HG03442 (cell line): Measurements from ENCODE around the gene ASIC2.

Experiments
- ATAC-seq: cut with Tn5 transposase; IDR thresholded peaks from one replicate; pipeline ENCODE4 v1.9.1; 2021; ENCODE audit warnings: mild to moderate bottlenecking, moderate library complexity; ENCODE audit not compliant: unreplicated experiment

The ASIC2 gene

DNA sequence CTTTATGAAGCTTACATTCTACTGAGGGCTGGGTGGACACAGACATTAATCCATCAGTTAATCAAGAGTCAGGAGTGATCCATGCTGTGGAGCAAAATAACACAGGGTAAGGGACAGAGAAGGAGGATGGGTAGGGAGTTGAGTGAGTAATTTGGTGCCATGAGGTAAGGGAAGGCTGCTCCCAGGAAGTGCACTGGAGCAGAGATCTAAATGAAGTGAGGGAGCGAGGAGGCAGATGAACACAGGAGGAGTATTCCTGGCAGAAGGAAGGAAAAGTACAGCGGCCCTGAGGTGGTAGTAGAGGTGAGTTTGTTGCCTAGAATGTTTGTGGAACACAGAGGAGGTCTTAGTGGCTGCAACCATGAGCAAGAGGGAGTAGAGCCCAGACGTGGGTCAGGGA lies 34.8 kb downstream of the ASIC2 start:
- ATAC-seq, result no peak

DNA sequence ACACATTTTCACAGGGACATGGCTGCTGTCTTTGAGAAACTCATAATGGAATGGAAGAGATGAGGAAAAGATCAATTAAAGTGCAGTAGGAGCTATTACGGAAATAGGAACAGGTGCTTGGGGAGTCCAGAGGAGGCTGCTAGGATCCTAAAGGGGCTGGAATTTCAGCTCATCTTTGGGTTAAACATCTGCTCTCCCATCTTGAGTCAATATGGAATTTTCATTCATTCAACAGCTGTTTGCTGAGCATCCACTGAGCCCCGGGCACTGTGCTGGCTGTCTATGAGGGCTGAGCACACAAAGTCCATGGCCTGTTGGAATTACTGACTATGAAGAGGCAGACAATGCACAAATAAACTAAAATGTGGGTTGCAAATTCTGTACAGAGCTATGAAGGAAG lies 47.9 kb downstream of the ASIC2 start:
- ATAC-seq, result no peak

DNA sequence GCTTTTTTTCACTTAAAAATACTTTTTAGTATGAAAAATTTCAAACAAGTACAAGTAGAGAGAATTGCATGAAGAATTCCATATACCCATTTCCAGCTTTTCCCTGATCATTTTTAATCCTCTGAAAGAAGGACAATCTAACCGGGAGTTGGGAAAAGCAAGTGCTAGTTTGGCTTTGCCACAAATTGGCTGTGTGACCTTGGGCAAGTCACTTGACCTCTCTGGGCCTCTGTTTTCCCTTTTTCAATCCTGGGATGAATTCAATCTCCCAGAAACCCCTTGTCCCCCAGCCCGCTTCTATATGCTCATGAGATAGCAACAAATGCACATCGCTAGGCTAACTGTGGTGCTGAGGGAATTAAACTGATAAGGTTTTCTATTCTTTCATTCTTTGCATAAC lies 49.4 kb downstream of the ASIC2 start:
- no peak for ATAC-seq

DNA sequence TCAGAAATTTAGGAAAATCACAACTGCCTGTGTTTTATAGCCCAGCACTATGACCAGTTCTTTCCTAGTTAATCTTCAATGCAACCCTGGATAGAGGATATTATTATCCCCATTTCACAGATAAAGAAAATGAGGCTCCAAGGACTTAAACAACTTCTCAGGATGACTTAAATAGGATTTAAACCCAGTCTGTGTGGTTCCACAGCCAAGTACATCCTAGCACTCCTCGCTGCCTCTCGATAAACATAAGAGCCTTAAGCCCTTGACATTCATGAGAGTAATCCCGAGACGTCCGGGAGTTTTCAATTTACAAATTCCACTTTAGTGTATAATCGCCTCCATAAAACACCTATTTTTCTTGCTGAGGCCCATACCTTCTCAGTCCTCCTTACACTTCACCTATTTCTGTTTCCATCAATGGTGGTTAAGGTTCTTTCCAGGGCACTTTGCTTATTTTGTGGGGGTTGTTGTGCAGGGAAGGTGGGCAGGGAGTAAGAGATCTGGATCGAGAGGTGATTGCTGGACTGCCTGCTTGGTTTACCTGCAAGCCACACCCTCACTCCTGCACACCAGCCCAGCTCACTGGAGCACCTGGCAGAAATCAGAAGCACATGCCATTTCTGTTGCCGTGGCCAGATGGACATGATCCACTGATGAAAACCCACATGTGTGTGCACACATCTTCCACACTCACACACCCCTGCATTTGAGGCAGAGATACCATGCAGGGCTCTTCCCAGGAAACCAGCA lies 50.5 kb downstream of the ASIC2 start:
- no peak for ATAC-seq

DNA sequence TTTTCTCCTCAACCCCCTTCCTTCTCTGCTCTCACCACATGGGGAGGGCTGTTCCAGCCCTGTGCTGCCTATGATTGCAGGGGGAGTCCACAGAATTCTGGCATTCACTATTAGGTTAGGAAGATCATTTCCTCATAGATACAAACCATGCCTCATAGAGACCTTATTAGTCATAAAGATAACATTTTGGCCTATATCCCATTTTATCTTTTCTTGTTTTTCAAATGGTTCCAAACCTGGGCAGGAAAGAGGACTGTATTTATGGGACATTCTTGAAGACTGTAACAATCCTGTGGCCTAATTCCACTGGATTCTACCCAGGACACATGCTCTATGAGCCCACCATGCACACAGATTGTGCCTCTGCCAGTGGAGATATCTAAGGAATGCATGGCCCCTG lies 51.7 kb downstream of the ASIC2 start:
- no peak for ATAC-seq

DNA sequence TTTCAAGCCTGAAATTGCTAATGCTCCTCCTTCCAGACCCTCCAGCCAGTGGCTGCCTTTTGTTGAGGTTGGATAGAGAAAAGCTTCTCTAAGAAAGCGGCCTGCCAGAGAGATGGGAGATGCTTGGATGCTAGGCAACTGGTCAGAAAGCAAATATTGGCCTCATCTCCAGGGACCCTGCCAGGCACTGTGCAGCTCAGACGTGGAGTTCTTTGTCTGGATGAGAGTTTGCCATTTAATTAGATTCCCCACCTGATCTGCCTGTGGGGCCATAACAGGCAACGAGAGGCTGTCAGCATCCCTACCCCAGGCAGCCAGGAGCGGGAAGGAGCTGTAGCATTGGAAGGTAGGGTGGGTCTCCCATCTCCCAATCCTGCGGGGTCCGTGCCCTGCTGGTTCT lies 52.7 kb downstream of the ASIC2 start:
- ATAC-seq, result no peak

DNA sequence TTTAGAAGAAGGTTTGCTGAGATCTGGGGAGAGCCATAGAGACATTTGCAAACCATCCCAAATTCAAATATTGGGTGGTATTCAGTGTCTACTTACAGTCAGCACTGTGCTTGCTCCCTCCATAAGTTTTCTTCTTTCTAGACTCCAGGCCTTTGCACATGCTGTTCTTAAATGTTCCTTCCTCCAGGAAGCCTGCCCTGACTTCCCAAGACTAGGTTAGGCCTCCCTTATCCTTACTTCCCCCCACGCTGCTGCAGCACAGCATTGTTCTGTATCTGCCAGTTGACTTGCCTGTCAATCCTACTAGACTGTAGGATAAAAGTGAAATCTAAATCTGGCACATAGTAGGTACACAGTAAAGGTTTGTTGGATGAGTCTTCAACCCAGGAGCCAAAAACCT lies 53.4 kb downstream of the ASIC2 start:
- ATAC-seq, result no peak

DNA sequence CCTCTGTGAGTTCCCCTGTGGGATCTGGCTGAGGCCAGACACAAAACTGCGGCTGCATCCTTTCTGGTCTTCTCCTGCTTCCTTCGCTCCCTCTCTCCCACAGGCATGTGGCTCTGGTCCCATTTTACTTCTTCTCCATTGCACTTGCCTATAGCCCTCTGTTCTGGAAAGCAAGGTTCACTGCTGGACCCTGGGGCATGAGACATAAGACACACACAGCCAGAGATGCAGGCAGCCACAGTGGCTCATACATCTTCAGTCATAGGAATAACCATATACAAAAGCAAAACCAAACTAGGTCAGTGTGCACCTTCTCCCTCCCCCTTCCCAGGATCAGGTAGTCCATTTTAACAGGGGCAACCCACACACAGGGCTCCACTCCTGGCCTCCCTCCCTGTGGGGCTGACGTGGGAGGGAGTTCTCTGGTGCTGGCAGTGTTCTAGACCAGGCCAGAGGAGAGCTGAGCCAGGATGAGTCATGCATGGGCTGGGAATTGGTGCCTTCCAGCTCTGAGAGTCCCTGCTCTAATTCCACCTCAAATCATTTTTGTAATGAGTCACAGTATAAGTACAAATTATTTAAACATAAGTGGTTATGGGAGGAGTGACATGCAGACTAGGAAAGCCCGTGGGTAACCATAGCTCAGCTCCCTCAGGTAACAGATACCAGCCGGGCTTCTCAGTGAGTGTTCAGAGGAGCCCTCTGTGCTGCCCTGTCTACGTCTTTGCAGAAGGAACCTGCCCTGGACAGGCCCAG lies 58.0 kb downstream of the ASIC2 start:
- ATAC-seq, result no peak

DNA sequence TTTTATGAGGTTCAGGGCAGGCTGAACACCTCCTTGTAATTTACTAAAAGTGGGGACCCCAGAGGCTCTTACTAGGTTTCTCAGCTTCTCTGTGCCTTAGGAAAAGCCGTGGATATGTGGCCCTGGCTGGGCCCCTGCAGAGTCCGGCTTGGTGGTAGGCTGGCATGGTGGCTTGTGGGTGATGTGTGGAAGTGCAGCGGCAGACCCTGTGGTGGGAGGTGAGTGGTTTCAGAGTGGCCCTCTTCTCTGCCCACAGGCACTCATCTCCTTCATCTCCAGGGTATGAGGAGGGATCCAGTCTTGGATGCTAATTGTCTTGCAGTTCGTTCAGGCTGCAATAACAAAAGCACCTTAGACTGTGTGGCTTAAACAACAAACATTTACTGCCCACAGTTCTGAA lies 58.9 kb downstream of the ASIC2 start:
- ATAC-seq, result no peak

DNA sequence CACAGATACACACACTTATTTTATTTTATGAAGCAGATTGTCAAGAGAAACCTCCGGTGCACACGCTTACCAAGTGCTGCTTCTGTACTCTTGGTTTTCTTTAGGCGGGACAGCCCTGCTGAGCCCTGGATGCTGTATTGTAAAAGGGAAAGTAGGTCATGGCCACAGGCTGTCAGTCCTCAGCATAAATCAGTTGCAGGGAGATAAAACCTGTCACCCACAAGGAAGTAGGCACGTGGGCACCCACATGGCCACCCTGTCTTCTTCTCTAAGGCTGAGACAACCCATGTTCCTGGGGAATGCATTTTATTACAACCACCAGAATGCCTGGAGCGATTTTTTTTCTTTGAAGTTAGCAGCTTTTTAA lies 59.3 kb downstream of the ASIC2 start:
- no peak for ATAC-seq

DNA sequence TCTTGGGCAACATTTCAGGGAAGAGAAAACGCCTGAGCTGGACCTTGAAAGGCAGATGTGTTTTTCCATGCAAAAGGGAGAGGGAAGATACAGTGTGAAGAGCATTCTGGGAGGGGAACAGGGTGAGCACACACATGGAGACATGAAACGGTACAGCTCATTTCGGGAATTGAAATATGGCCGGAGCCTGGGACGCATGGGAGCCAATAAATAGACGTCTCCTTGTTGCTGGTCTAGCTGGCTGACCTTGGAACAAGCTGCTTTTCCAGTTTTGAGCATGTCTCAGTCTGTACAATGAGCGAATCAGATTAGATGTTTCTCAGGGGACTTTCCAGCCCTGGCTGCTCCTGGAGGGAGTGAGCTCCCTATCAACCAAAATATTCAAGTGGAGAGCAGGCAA lies 63.6 kb downstream of the ASIC2 start:
- no peak for ATAC-seq

DNA sequence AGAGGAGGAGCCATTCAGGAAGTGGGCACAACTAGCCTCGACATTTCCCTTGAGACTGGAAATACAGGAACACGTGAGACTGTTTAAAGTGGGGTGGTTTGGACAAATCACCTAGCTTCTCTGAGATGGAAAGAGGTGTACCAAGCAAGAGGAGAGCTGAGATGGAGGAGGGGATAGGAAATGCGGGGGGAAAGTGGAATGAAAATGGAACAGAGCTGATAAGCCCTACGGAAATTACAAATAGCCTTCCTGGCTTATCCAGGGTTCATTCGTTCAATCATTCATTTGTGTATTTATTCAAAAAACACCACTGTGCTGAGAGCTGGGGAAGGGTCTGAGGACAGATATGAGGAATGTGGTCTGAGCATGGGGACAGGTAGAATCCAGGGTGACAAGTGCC lies 64.1 kb downstream of the ASIC2 start:
- no peak for ATAC-seq

DNA sequence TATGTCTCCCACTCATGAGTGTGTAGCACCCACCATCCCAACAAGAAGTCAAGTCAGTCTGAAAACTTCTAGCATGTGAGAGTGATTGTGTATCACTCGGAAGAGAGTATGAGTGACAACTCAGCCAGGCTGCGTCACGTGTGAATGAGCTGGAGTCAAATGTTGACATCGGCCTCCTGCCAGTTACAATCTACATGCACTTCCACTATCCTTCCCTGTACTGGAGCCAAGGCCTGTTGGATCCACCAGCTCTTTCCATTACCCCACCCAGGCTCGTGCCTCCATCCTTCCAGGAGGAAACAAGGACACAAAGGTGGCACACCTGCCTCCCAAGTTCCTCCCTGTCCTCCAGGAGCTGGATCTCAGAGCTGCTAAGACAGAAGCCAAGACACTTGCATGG lies 64.5 kb downstream of the ASIC2 start:
- no peak for ATAC-seq

DNA sequence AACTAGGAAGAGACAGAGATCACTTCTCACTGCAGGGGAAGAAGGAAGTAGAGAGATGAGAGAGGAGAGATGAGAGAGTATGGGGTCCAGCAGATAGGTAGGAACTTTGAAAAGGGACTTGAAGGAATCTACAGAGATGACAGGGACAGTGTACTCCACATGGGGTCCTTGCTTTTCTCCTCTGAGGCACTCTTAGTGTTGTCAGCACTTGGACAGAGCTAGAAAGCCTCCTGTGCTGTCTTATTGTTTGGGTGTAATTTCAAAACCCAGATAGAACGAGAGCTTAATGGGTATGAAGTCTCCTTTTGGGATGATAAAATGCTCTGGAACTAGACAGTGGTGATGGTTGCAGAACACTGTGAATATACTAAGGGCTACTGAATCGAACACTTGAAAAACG lies 65.2 kb downstream of the ASIC2 start:
- no peak for ATAC-seq

DNA sequence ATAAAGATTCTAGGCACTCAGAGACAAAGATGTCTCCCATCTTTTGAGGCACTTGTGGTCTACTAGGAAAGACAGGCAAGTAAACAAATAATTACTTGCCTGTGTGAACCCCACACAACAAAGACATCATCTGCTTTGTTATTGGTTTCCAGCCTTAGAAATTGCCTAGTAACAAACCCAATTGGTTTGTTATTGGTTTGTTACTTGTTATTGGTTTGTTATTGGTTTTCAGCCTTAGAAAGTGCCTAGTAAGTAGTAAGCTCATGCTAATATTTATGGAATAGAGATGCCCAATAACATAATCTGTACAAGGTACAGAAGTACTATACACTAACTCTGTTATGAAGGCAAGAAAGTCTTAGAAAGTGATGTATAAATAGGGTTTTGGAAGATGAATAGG lies 67.1 kb downstream of the ASIC2 start:
- ATAC-seq, result no peak

DNA sequence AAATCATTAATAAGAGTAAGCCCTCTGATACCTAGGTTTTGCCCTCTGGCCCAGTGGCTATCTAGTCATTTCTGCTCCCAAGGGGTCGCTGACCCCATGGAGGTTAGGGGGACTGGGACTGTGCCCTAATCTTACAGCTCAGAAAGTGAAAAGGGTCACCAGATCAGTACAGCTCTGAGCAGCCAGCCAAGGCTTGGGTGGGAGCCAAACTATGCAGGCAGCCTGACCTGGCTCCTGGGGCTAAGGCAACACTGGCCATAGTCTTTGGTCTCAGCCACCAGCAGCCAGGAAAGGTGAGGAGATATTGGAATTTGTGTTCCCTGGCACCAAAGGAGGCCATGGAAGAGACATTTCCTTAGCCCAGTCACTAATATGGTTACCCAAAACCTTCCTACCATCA lies 67.6 kb downstream of the ASIC2 start:
- ATAC-seq, result no peak

DNA sequence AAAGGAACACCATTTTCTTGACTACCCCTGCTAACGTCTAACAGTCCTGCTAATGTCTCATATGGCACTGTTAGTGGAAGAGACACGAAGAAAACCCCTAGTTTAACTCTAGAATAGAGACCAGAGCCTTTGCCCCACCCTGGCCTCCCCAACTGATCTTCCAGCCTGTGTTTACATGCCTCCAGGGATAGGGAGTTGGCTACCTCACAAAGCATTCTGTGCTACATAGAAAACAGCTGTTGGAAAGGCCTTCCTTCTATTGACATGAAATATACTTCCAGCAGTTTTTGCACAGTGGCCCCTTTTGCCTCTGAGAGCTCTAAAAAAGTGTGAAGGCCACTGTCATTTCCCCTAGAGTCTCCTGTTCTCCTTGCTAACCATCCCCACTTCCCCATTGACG lies 73.1 kb downstream of the ASIC2 start:
- no peak for ATAC-seq

DNA sequence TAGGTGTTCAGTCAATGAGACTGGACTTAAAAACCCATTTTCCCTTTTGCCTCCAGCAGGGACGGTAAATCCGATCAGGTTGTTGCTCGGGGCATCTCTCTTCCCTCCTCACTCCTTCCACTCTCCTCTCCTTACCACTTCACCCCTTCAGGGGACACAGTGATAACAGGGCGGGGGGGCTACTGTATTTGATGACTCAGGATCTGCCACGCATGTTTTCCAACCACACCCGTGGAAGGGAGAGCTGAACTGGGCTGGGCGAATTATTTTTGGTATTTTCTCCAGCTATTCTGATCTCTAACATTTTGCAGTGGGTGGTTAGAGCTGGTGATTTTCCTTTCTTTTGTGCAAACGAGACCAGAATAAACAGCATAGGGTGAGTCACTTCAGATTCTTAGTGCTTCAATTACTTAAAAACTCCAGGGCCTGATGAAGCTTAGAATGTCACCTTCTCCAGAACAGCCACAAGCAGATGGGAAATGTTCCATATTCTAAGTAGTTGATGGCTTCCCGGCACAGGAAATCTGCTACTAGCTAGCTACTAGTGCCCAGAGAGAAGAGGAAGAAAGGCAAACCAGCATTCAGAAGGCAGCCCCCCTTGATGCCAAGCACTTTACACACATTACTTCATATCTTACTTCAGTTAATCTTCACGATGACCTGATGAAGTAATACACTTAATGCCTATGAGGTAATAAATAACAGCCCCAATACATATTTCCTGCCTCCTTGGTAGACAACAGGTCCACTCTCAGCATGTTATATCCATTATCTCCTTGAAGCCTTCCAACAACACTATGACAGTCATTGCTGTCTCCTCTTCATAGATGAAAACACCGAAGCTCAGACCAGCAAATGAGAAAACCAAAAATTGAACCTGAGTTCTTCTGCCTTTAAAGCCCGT lies 74.1 kb downstream of the ASIC2 start:
- no peak for ATAC-seq

DNA sequence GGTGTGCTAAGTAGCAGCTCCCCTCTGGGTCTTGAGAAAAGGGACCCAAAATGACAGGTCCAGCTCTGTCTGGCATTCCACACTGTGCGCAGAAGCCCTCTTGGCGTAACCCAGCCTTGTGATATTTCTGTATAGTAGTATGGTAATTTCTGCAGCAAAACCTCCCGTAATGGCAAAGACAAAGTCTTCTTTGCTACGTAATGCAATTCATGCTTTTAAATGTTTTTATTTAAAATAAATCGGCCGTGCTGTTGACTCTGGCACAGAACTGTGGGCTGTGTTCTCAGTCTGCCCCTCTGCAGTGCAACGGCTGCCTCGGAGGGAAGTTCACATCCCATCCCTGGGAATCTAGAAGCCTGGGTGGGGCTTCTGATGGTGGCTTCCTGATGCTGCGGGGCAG lies 75.2 kb downstream of the ASIC2 start:
- ATAC-seq, result no peak

DNA sequence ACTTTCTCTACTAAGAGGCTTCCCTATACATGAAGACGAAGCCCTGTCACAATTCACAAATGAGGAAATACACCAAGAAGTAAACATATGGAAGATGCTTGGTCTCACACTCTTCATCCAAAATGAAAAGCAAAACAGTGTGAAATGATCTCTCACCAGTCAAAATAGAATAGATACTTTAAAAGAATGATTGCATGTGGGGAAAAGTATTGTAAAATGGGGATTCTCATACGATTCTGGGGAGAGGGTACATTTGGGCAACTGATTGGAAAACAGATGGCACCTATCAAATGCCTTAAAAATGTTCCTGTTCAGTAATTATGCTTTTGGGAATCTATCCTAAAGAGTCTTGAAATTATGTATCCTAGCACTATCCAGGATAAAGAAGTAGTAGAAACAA lies 78.1 kb downstream of the ASIC2 start:
- no peak for ATAC-seq

DNA sequence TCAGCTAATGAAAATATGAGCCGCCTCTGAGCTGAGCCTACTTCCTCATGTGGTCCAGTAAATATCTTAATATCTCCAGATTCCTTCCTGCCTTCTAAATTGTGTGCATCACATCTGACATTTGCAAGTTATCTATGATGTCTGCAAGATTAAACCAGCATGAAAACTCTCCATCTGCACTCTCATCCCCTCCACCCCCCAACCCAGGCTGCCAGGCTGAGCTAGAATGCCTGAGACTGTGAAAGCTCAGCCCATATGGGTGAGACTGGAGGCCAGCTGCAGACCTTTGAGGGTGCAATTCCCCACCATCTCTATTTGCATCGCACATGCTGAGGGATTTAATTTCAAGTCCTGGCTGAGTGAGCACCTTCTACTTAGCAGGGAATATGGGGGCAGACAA lies 82.8 kb downstream of the ASIC2 start:
- no peak for ATAC-seq

DNA sequence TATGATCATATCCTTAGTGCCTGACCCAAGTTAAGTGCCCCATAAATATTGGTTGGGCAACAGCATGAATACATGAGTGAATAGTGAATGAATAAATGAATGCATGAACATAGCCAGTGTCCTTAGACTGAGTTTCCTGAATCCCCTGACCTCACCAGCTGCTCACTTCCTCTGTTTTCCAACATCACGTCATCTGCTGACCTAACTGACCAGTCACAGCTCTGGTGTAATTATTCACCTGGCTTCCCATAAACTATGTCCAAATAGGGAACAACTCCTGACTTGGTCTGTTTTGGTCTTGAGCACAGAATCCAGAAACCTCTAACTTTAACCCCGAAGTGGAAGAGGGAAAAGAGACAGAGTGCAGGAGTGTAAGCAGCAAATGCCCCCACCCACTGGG lies 83.4 kb downstream of the ASIC2 start:
- ATAC-seq, result no peak
